ENCODE results near the gene CTNNA1. TPM values are rescaled to one million over a fixed set of nuclear protein-coding genes. Genes with fewer than 3 reads are reported as not detected.

The CTNNA1 gene
- polyA plus RNA-seq, 1 donor (not counting 4 experiments of a cell fraction or from before 2014, with no cell fraction given) = 119 TPM

GRCh38 chr5:138712324-138712723 lies 40.9 kb upstream of the CTNNA1 start:
- no peaks in the 10 kb centered on the region for H3K27me3 ChIP-seq (ENCODE audit: control insufficient read depth, extremely low read depth, insufficient read depth, low read length)
- no peaks in the 10 kb centered on the region for H3K36me3 ChIP-seq (ENCODE audit: control insufficient read depth in 2 of 2, extremely low read depth in 1 of 2, insufficient read depth in 2 of 2, low read length in 2 of 2)
- H3K9ac ChIP-seq (ENCODE audit: control insufficient read depth, extremely low read depth, insufficient read depth, low read length) = no peak overlapping the region
- H3K27ac ChIP-seq (ENCODE audit: control insufficient read depth, insufficient read depth, low read length) = no peak overlapping the region
- H2AFZ ChIP-seq (ENCODE audit: control insufficient read depth, low read length) = no peak overlapping the region
- DNase-seq (ENCODE audit: low read depth, low spot score) (no peak), FAIRE-seq (no peak)
- no peaks in the 10 kb centered on the region for H4K20me1 ChIP-seq (ENCODE audit: control insufficient read depth, extremely low read depth, insufficient read depth, low read length)
- H3K4me3 ChIP-seq (ENCODE audit: control insufficient read depth in 2 of 3, extremely low read depth in 1 of 3, insufficient read depth in 2 of 3, low read depth in 1 of 3, low read length in 3 of 3) = no peak overlapping the region
- dilution Hi-C loops (cut with MboI; ENCODE audit: extremely low pct_ligation_motif_present, low sequenced_read_pairs) = no loop called here
- no peaks in the 10 kb centered on the region for H3K79me2 ChIP-seq (ENCODE audit: control insufficient read depth, insufficient read depth, low read length)
- no peak for TF ChIP-seq CTCF (optimal IDR thresholded peaks at IDR 0.05 in 1 of 3, IDR thresholded peaks at IDR 0.05 in 1 of 3, conservative IDR thresholded peaks at IDR 0.05 in 1 of 3; ENCODE audit: extremely low read depth in 1 of 3, insufficient read depth in 2 of 3, low read length in 3 of 3)
- no peak for TF ChIP-seq EZH2 (IDR thresholded peaks at IDR 0.05; ENCODE audit: low read length)
- H3K4me1 ChIP-seq (ENCODE audit: control insufficient read depth, extremely low read depth, insufficient read depth, low read length) = no peaks in the 10 kb centered on the region
- no peak overlapping the region for H3K4me2 ChIP-seq (ENCODE audit: control insufficient read depth, extremely low read depth, insufficient read depth, low read depth, low read length)
- no peaks in the 10 kb centered on the region for H3K9me1 ChIP-seq (ENCODE audit: control insufficient read depth, extremely low read depth, insufficient read depth, low read length)
- H3K9me3 ChIP-seq (ENCODE audit: control insufficient read depth, low read depth, low read length) = no peaks in the 10 kb centered on the region

- no peak overlapping the region for H3K27ac ChIP-seq (ENCODE audit: control insufficient read depth, insufficient read depth, low read length)
- dilution Hi-C loops (cut with MboI; ENCODE audit: extremely low pct_ligation_motif_present, low sequenced_read_pairs) = no loop called here
- FAIRE-seq (no peak), DNase-seq (ENCODE audit: low read depth, low spot score) (no peak)
- no peaks in the 10 kb centered on the region for H3K36me3 ChIP-seq (ENCODE audit: control insufficient read depth in 2 of 2, extremely low read depth in 1 of 2, insufficient read depth in 2 of 2, low read length in 2 of 2)
- no peaks in the 10 kb centered on the region for H3K79me2 ChIP-seq (ENCODE audit: control insufficient read depth, insufficient read depth, low read length)
- no peak overlapping the region for H2AFZ ChIP-seq (ENCODE audit: control insufficient read depth, low read length)
- H3K4me2 ChIP-seq (ENCODE audit: control insufficient read depth, extremely low read depth, insufficient read depth, low read depth, low read length) = no peak overlapping the region
- H3K4me3 ChIP-seq (ENCODE audit: control insufficient read depth in 2 of 3, extremely low read depth in 1 of 3, insufficient read depth in 2 of 3, low read depth in 1 of 3, low read length in 3 of 3) = no peak overlapping the region
- TF ChIP-seq CTCF (optimal IDR thresholded peaks at IDR 0.05 in 1 of 3, IDR thresholded peaks at IDR 0.05 in 1 of 3, conservative IDR thresholded peaks at IDR 0.05 in 1 of 3; ENCODE audit: extremely low read depth in 1 of 3, insufficient read depth in 2 of 3, low read length in 3 of 3) (no peak), EZH2 (IDR thresholded peaks at IDR 0.05; ENCODE audit: low read length) (no peak)
- no peaks in the 10 kb centered on the region for H3K9me1 ChIP-seq (ENCODE audit: control insufficient read depth, extremely low read depth, insufficient read depth, low read length)
- no peaks in the 10 kb centered on the region for H3K4me1 ChIP-seq (ENCODE audit: control insufficient read depth, extremely low read depth, insufficient read depth, low read length)
- no peaks in the 10 kb centered on the region for H3K9me3 ChIP-seq (ENCODE audit: control insufficient read depth, low read depth, low read length)
- no peak overlapping the region for H3K9ac ChIP-seq (ENCODE audit: control insufficient read depth, extremely low read depth, insufficient read depth, low read length)
- no peaks in the 10 kb centered on the region for H4K20me1 ChIP-seq (ENCODE audit: control insufficient read depth, extremely low read depth, insufficient read depth, low read length)
- H3K27me3 ChIP-seq (ENCODE audit: control insufficient read depth, extremely low read depth, insufficient read depth, low read length) = no peaks in the 10 kb centered on the region
Measured at GRCh38 chr5:138712791-138713190, 40.4 kb upstream of the CTNNA1 start.

Measured in keratinocyte (primary cell).